Measurements from ENCODE around the gene MTHFD2.
"Not testable (repeated sequence)": the region's sequence is repeated elsewhere in the genome, so short reads cannot be mapped to it uniquely, and the experiment has no call there.

The MTHFD2 gene

DNA sequence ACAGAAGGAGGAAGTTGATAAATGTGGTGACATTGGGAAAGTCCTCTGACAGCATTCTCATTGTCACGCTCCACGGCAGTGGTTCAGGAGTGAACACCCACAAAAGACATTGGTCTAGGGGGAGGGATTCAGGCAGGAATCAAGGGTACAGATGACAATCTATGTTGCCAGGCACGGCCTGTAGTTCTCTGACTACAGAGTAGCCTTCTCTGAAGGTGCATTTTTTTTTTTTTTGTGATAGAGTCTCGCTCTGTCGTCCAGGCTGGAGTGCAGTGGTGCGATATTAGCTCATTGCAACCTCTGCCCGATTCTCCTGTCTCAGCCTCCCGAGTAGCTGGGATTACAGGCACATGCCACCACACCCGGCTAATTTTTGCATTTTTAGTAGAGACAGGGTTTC, 12.4 kb upstream of the MTHFD2 start:
- ATAC-seq (peak; percentile 95), DNase-seq (ENCODE audit: low spot score in 2 of 2) (peak in 1 of 2 donors; percentile 75)
- peaks cover 6% of the 10 kb centered on the region for H3K36me3 Mint-ChIP-seq
- peak overlapping the region; percentile 86 for H3K27ac Mint-ChIP-seq
- no peaks in the 10 kb centered on the region for H3K9me3 Mint-ChIP-seq
- H3K4me3 Mint-ChIP-seq: peak overlapping the region; percentile 53
- H3K4me1 Mint-ChIP-seq: peaks cover 11% of the 10 kb centered on the region

DNA sequence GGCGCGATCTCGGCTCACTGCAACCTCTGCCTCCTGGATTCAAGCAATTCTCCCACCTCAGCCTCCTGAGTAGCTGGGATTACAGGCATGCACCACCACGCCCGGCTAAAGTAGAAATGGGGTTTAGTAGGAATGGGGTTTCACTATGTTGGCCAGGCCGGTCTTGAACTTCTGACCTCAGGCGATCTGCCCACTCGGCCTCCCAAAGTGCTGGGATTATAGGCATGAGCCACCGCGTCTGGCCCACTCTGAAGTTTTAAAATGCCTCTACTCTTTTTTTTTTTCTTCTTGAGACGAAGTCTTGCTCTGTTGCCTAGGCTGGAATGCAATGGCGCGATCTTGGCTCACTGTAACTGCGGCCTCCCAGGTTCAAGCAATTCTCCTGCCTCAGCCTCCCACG, 11.7 kb upstream of the MTHFD2 start:
- not testable (repeated sequence) for H3K9me3 Mint-ChIP-seq; DNase-seq (ENCODE audit: low spot score in 2 of 2); H3K4me3 Mint-ChIP-seq; ATAC-seq; H3K36me3 Mint-ChIP-seq
- Mint-ChIP-seq H3K27ac (peak overlapping the region; percentile 86), H3K4me1 (peaks cover 11% of the 10 kb centered on the region)

DNA sequence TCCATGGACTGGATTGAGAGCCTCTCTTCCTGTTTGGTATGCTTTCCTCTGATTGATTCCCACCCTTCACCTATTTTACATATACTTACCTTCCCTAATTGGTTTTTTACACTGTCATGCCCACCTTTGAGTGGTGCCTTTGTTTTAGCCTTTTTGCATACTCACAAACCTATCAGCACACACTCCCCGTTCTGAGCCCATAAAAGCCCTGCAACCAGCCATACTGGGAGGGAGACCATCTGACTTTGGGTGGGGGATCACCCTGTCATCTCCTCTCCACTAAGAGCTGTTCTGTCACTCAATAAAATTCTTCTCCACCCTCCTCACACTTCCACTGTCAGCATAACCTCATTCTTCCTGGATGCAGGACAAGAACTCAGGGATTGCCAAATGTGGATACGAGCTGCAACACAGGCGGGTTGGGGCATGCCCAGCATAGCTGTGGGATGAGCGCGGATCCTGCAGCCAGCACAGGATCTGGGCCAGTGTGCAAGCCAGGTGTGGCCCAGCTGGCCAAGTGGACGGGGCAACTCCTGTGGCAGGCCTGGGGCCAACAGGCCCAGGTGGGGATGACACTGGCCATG, 10.3 kb upstream of the MTHFD2 start:
- Mint-ChIP-seq H3K4me1 (peaks cover 11% of the 10 kb centered on the region), H3K27ac (no peak overlapping the region), H3K9me3 (no peaks in the 10 kb centered on the region), H3K36me3 (peaks cover 6% of the 10 kb centered on the region), H3K4me3 (no peak overlapping the region)
- no peak for ATAC-seq
- no peak for DNase-seq (ENCODE audit: low spot score in 2 of 2)

DNA sequence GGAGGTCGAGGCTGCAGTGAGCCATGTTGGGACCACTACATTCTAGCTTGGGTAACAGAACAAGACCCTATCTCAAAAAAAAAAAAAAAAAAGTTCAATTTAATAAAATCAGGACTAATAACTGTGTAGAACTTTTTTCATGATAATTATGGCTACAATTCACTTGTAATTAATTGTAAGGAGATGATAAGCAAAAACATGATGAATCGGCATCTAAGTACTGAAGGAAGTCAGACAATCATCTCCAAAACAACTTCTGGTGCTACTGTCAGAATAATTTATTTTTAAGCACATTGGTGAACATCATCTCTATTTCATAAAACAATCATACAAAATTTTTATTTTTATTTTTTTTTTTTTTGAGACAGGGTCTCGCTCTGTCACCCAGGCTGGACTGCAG, 9.7 kb upstream of the MTHFD2 start:
- H3K4me1 Mint-ChIP-seq: peaks cover 11% of the 10 kb centered on the region
- DNase-seq (ENCODE audit: low spot score in 2 of 2) (no peak), ATAC-seq (no peak)
- peaks cover 6% of the 10 kb centered on the region for H3K36me3 Mint-ChIP-seq
- no peaks in the 10 kb centered on the region for H3K9me3 Mint-ChIP-seq
- no peak overlapping the region for H3K27ac Mint-ChIP-seq
- no peak overlapping the region for H3K4me3 Mint-ChIP-seq

DNA sequence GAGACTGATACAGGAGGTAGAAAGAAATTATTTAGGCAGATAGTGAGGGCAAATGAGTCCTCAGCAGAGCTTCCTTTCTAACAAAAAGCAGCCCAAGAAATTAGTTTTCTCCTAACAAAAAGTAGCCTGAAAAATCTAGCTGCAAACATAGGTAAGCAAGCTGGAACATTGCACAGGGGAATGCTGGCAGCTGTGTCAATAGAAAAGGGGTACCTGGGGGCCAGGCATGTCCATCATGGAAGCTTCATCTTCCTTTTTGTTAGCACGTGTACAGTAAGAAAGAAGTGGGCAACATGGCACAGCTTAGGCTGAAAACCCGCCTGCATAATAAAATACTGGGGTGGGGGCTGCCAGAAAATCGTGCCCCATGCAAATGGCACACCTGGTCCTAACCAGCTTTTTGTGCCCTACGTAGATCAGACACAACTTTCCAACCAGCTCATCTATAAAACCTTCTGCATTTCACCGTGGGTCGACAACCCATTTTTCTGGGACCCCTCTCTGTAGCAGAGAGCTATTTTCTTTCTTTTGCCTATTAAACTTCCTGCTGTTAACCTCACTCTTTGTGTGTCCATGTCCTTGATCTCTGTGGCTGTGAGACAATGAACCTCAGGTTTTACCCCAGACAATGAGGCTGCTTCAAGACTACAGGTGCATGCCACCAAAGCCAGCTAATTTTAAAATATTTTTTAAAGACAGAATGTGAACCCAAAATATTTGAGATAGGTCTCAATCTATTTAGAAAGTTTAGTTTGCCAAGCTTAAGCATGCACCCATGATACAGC, 6.6 kb upstream of the MTHFD2 start:
- Mint-ChIP-seq H3K27ac (no peak overlapping the region), H3K9me3 (no peaks in the 10 kb centered on the region), H3K4me1 (no peaks in the 10 kb centered on the region), H3K36me3 (no peaks in the 10 kb centered on the region), H3K4me3 (no peak overlapping the region)
- no peak for DNase-seq (ENCODE audit: low spot score in 2 of 2)
- no peak for ATAC-seq

DNA sequence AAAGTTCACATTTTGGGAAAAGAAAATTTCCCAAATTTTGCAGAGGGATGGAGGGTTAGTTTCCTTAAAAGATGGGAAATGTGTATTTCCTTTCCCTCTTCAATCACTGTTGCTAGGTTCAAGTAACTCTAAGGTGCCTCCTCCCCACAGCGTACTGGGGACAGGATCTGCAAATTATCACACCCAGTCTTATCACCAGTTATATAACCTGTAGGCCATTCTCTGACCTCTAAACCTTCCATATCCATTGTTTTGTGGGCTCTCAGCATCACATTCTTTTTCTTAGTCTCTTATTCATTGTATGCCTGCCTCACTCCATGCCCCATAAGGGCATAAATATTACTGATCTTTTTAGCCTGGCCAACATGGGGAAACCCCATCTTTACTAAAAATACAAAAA, 3.6 kb upstream of the MTHFD2 start:
- no peak for DNase-seq (ENCODE audit: low spot score in 2 of 2)
- H3K36me3 Mint-ChIP-seq: peaks cover 22% of the 10 kb centered on the region
- no peaks in the 10 kb centered on the region for H3K9me3 Mint-ChIP-seq
- no peak for ATAC-seq
- peaks cover 23% of the 10 kb centered on the region for H3K4me1 Mint-ChIP-seq
- H3K27ac Mint-ChIP-seq: no peak overlapping the region
- H3K4me3 Mint-ChIP-seq: no peak overlapping the region

DNA sequence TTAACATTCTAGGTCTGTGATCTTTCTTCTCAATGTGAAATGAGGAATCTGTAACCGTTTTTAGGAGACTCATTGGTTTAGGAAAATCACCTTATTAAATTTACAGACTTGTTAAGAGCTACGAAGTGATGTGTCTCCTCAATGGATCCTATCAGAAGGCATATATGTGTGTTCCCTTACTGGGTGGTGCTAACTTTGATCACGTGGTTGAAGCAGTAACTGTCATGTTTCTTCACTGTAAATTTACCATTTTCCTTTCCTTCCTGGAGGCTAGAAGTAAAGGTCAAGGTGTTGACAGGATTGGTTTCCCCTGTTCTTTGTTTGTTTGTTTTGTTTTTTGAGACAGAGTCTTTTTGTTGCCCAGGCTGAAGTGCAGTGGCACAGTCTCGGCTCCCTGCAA, 1.4 kb upstream of the MTHFD2 start:
- Mint-ChIP-seq H3K9me3 (no peaks in the 10 kb centered on the region), H3K36me3 (peaks cover 45% of the 10 kb centered on the region), H3K4me1 (peaks cover 43% of the 10 kb centered on the region), H3K27ac (no peak overlapping the region), H3K4me3 (peak overlapping the region; percentile 99)
- no peak for DNase-seq (ENCODE audit: low spot score in 2 of 2)
- no peak for ATAC-seq

DNA sequence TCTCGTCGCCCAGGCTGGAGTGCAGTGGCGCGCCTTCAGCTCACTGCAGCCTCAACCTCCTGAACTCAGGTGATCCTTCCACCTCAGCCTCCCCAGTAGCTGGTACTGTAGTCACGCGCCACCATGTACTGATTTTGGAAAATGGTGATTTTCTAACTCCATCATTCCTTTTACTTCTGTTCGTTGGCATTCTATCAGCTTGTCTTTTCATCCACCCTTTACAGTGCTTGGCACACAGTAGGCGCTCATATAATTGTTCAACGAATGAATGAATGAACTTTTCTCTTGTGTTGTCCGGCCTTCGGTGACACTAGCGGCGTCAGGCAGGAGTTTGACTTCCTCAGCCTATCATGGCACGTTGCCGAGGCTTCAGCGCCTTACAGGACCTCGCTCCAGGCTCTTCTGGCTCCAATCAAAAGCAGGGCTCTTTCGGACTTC, 373 bp upstream of the MTHFD2 start:
- no peak for ATAC-seq

DNA sequence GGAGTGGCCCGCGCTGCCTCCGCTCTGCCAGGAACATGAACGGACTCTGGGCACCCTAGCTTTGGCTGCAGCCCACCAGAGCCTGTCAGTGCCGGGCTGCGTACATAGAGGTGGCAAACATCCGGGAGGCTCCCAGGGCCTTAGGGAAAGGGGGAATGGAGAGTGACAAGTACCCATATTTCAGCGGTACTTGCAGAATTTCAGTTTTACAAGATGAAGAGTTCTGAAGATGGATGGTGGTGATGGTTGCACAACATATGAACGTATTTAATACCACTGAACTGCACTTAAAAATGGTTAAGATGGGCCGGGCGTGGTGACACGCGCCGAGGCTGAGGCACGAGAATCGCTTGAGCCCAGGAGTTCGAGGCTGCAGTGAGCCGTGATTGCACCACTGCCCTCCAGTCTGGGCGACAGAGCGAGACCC, 873 bp downstream of the MTHFD2 start:
- no peak for DNase-seq (ENCODE audit: low spot score in 2 of 2)
- Mint-ChIP-seq H3K4me3 (peak overlapping the region; percentile 99), H3K27ac (peak overlapping the region; percentile 100)

More for the DNA sequence above, 373 bp upstream of the MTHFD2 start:
- Mint-ChIP-seq H3K4me1 (peaks cover 43% of the 10 kb centered on the region), H3K27ac (peak overlapping the region; percentile 100), H3K9me3 (no peaks in the 10 kb centered on the region), H3K4me3 (peak overlapping the region; percentile 99), H3K36me3 (peaks cover 55% of the 10 kb centered on the region)
- DNase-seq (ENCODE audit: low spot score in 2 of 2): no peak

DNA sequence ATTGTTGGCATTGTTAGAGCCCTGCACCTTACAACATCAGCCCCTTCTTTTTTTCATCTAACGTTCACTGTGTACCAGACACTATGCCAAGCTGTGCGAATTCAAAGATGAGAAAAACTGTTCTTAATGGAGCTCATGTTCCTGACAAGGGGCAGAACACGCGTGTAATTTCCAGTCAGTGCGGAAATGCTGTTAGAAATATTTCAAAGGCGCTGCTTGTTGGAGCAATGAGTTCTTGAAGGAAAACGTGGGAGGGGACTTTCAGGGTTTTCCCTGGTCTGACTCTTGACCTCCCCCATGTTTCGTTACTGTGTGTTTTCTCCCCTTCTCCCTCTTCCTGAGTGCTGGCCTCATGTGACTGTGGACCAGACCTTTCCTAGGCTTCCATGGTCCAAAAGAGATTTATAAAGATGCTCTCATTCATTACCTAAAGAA, 1.5 kb downstream of the MTHFD2 start:
- DNase-seq (ENCODE audit: low spot score in 2 of 2): peak in 1 of 2 donors; percentile 71
- Mint-ChIP-seq H3K4me1 (peaks cover 52% of the 10 kb centered on the region), H3K27ac (peak overlapping the region; percentile 100), H3K9me3 (no peaks in the 10 kb centered on the region), H3K4me3 (peak overlapping the region; percentile 99), H3K36me3 (peaks cover 73% of the 10 kb centered on the region)
- no peak for ATAC-seq

More for the DNA sequence above, 873 bp downstream of the MTHFD2 start:
- Mint-ChIP-seq H3K9me3 (no peaks in the 10 kb centered on the region), H3K36me3 (peaks cover 67% of the 10 kb centered on the region), H3K4me1 (peaks cover 46% of the 10 kb centered on the region)
- ATAC-seq: no peak

DNA sequence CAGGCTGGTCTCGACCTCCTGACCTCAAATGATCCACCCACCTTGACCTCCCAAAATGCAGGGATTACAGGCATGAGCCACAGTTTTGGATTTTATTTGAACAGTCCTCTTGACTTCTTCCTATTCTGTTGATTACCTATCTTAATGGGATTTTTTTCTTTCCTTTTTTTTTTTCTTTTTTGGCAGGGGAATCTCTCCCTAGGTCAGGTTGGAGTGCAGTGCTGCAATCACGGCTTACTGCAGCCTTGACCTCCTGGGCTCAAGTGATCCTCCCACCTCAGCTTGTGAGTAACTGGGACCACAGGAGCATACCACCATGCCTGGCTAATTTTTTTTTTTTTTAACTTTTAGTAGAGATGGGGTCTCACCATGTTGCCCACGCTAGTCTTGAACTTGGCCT, 2.8 kb downstream of the MTHFD2 start:
- peak overlapping the region; percentile 99 for H3K4me3 Mint-ChIP-seq
- peak overlapping the region; percentile 100 for H3K27ac Mint-ChIP-seq
- ATAC-seq: no peak

DNA sequence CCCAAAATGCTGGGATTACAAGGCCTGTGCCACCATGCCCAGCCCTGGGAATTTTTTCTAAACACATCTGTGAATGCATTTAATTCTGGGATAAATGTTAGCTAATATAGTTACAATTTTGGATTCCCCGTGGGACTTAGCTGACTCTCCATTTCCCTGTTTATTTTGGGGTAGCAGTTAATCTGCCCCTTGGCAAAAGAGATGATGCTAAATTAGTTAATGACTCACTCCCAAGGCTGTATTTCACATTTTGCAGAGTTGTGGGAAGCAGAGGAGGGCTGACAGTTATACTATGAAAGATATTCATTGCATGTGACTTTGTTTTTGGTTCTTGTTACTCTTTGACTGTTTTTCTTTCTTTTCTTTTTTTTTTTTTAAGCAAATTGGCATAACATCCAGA, 3.2 kb downstream of the MTHFD2 start:
- no peak for ATAC-seq
- H3K27ac Mint-ChIP-seq: peak overlapping the region; percentile 100
- peaks cover 69% of the 10 kb centered on the region for H3K4me1 Mint-ChIP-seq

More for the DNA sequence above, 2.8 kb downstream of the MTHFD2 start:
- no peak for DNase-seq (ENCODE audit: low spot score in 2 of 2)
- peaks cover 86% of the 10 kb centered on the region for H3K36me3 Mint-ChIP-seq
- H3K9me3 Mint-ChIP-seq: no peaks in the 10 kb centered on the region
- peaks cover 65% of the 10 kb centered on the region for H3K4me1 Mint-ChIP-seq

DNA sequence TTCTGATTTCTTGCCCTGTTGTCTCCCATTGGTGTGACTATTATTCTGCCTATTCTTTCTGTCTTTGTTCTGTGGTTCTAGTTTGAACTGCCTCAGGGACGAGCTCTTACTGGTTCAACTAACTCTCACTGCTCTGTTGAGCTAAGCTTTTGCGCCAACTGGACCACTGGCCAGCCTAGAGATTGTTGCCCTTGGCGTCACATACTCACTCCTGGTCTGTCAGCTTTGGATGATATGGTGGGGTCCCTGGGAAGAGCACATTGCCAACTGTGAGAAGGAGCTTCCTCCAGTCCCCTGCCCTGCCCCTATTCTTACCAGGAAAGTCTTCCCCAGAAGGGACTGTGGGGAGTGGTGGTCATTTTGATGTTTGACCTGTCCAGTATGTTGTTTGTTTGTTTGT, 6.0 kb downstream of the MTHFD2 start:
- H3K27ac Mint-ChIP-seq: peak overlapping the region; percentile 95
- H3K9me3 Mint-ChIP-seq: no peaks in the 10 kb centered on the region
- peaks cover 100% of the 10 kb centered on the region for H3K36me3 Mint-ChIP-seq
- H3K4me1 Mint-ChIP-seq: peaks cover 70% of the 10 kb centered on the region
- no peak for ATAC-seq
- peak overlapping the region; percentile 73 for H3K4me3 Mint-ChIP-seq
- no peak for DNase-seq (ENCODE audit: low spot score in 2 of 2)

More for the DNA sequence above, 3.2 kb downstream of the MTHFD2 start:
- Mint-ChIP-seq H3K9me3 (no peaks in the 10 kb centered on the region), H3K36me3 (peaks cover 90% of the 10 kb centered on the region), H3K4me3 (peak overlapping the region; percentile 99)
- no peak for DNase-seq (ENCODE audit: low spot score in 2 of 2)

DNA sequence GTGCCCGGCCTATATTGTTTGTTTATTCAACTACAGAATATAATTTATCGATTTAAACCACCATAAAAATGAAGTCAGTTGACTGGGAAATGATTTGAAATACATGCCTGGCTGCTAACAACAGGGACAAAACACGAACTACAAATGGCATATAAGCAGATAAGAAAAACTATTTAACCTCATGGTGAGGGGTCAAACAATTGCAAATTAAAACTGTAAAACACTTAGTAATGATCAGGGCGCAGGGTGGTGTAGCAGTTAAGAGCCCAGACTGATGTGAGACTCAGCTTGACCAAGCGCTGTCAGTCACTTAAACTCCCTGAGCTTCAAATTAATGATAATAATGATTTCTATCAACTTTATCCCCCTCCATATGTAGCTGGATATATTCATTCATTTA, 6.7 kb downstream of the MTHFD2 start:
- Mint-ChIP-seq H3K27ac (peak overlapping the region; percentile 95), H3K4me3 (peak overlapping the region; percentile 73), H3K4me1 (peaks cover 64% of the 10 kb centered on the region), H3K36me3 (peaks cover 100% of the 10 kb centered on the region), H3K9me3 (no peaks in the 10 kb centered on the region)
- DNase-seq (ENCODE audit: low spot score in 2 of 2): no peak
- ATAC-seq: no peak

DNA sequence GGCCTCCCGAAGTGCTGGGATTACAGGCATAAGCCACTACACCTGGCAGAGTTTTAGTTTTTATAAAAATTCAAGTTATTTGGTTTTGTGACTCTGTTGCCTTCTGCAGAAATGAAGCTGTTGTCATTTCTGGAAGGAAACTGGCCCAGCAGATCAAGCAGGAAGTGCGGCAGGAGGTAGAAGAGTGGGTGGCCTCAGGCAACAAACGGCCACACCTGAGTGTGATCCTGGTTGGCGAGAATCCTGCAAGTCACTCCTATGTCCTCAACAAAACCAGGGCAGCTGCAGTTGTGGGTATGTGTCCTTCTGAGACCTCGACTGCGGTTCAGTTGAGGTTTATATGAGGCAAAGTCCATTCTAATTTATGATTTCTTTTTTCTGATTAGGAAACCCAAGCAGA, 7.2 kb downstream of the MTHFD2 start:
- Mint-ChIP-seq H3K27ac (peak overlapping the region; percentile 95), H3K9me3 (no peaks in the 10 kb centered on the region), H3K36me3 (peaks cover 100% of the 10 kb centered on the region), H3K4me1 (peaks cover 59% of the 10 kb centered on the region), H3K4me3 (peak overlapping the region; percentile 73)
- ATAC-seq: peak; percentile 25
- no peak for DNase-seq (ENCODE audit: low spot score in 2 of 2)

DNA sequence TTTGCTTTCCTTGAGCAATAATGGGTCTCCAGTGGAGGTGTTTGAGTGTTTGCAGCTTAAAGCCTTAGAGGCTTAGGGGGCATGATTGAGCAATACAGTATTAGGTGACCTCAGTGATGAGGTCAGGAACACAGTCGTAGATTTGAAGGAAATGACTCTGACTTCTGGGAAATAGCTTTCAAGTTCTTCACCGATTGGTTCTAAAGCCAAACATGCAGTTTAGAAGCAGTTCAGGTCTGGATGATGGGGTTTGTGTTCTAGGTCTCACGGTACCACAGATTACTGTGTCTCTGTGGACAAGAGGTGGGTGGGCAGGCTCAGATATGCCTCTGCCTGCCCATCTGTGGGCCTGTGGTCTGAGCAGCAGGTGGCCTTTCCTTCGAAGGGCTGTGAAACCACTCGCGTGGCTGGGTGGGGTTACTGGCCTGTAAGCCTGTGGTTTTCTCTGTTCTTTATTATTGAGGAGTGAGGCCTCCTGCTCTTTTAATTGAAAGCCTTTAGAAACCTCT, 7.8 kb downstream of the MTHFD2 start:
- DNase-seq (ENCODE audit: low spot score in 2 of 2) (peak; percentile 30 to 80), ATAC-seq (peak; percentile 97)
- no peaks in the 10 kb centered on the region for H3K9me3 Mint-ChIP-seq
- H3K4me1 Mint-ChIP-seq: peaks cover 53% of the 10 kb centered on the region
- peak overlapping the region; percentile 95 for H3K27ac Mint-ChIP-seq
- peaks cover 100% of the 10 kb centered on the region for H3K36me3 Mint-ChIP-seq
- peak overlapping the region; percentile 73 for H3K4me3 Mint-ChIP-seq
